Pancreas (tissue), 10 donors: ENCODE data around the gene KAZN. TPM values are rescaled to one million over a fixed set of nuclear protein-coding genes. Genes with fewer than 3 reads are reported as not detected.

Experiments used
- ATAC-seq, 4 donors: fragments of 200-7000 bp; cut with Tn5 transposase; one replicate each; pipeline versions ENCODE4 v1.8.0 to v1.9.1; 2020; ENCODE audit warnings: mild to moderate bottlenecking in 4 of 4, moderate library complexity in 4 of 4
- DNase-seq, 6 donors: peaks; one replicate each; pipeline ENCODE4 v3.0.0-alpha.2; 2020
- FAIRE-seq: peaks from 2 replicates; lab custom pipeline; 2012; peaks lifted over from hg19 to GRCh38; lab: Jason Lieb, UNC
- H3K27ac ChIP-seq, 4 donors: fragments of 200-600 bp; sonication (generic); 1 replicate in 3 of 4; 2 replicates in 1 of 4; pipeline versions ENCODE4 v1.5.0 to v1.8.0; 2020
- H3K27me3 ChIP-seq, 4 donors: fragments of 200-600 bp; one replicate each; pipeline ENCODE4 v1.8.0; 2021
- H3K36me3 ChIP-seq, 3 donors: fragments of 200-600 bp; sonication (generic) in 1 of 3; one replicate each; pipeline versions ENCODE4 v1.5.0 to v1.8.0; 2020 to 2021
- H3K4me1 ChIP-seq, 3 donors: fragments of 200-600 bp; one replicate each; pipeline ENCODE4 v1.8.0; 2021
- H3K4me3 ChIP-seq, 4 donors: fragments of 200-600 bp; sonication (generic) in 2 of 4; one replicate each; pipeline versions ENCODE4 v1.5.0 to v1.8.0; 2020 to 2021
- H3K9me3 ChIP-seq, 4 donors: fragments of 200-600 bp; one replicate each; pipeline ENCODE4 v1.8.0; 2021
- WGBS, 2 donors: extraction: QIAGEN DNeasy Blood & Tissue Kit; methylation state at CpG; one replicate each; pipeline ENCODE4 v1.1.7; 2013; 5-methylcytosine and 5-hydroxymethylcytosine counted together
- intact Hi-C, 3 donors: fragments of 100-400 bp; cut with DNase I; formaldehyde crosslinking; loops; one replicate each; pipeline versions ENCODE4 v1.11.1 to v1.14.2; 2022
- polyA plus RNA-seq, 2 donors: library from polyadenylated mRNA; stranded (reverse); fragments of 200-250 nt; gene quantifications; one replicate each; pipeline ENCODE4 v1.2.3, GENCODE V29; 2013
- total RNA-seq, 6 donors: library from RNA; stranded (reverse); fragmentation: NEBNext Ultra II Directional in 4 of 6; extraction: Animal tissue kit (Norgen Biotek cat#: 25700) in 4 of 6; gene quantifications; one replicate each; pipeline versions ENCODE4 v1.2.1 to v1.2.4, GENCODE V29; 2021 to 2023
- TF ChIP-seq, protein P1 (sequence below), 4 donors: fragments of 200-600 bp; sonication (generic) in 3 of 4; IDR thresholded peaks; one replicate each; pipeline versions ENCODE4 v1.5.0 to v1.8.0; 2021; ENCODE audit warnings: antibody characterized with exemption in 4 of 4
- donor health status: healthy with polysubstance abuse.
- donor health status: DM: no; HTN: no; CAD: no; lungs with moderate emphysema.
- donor health status: DM: no; HTN: no; CAD: no.
- donor health status: control.
- donor health status: control.
- donor health status: Bipolar disorder and iron deficiency.
- donor health status: DM: yes; HTN: yes; CAD: no.
- donor health status: DM: no; HTN: no; CAD: no.
- donor health status: DM: no; HTN: no; CAD: no.
- donor health status: DM: yes; HTN: yes; CAD: no.

Gene KAZN
- total and polyA plus RNA-seq, 8 donors: 2.4 to 6.0 (median 4.1) TPM

DNA sequence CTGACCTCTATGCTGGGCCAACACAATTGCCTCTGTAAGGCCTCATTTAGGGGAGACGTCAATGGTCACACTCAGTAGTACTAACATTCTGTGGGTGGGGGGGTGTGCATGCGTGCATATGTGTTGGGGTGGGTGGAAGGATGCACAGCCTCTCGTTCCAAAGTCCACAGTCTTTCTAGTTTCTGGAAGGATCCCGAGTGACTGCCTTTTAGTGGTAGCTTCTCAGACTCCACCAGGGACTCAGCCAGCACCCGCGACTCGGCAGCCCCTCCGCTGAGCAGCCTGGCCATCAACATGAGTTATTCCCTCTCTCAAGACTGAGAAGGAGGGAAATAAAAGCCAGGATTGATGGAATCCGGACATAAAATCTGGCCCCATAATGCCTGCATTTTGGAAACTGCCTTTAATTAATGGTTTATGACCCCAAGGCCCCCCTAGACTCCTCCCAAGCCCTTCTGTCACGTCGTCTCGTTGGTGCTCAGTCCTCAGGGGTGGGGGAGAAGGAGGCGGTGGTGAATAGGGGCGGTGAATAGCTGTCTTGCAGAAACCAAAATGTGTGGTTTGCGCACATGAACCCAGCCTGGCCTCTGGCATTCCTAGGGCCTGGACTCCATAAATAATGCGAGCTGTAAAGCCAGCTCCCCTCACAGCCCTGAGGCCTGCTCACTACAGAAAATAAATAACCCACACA, 489.9 kb downstream of the KAZN start:
- ATAC-seq (no peak), DNase-seq (no peak), FAIRE-seq (no peak)
- H3K36me3 ChIP-seq: no peaks in the 10 kb centered on the region
- WGBS, 2 donors: 76% methylated on average over 16 of the region's 16 CpGs
- no peaks in the 10 kb centered on the region for H3K27me3 ChIP-seq
- H3K9me3 ChIP-seq: no peaks in the 10 kb centered on the region
- H3K27ac ChIP-seq: peak overlapping the region; percentile 36 to 67 (median 59)
- no peak overlapping the region for H3K4me3 ChIP-seq
- peaks cover 7 to 12% (median 9%) of the 10 kb centered on the region in 3 donors for H3K4me1 ChIP-seq
- TF ChIP-seq, protein P1, sequence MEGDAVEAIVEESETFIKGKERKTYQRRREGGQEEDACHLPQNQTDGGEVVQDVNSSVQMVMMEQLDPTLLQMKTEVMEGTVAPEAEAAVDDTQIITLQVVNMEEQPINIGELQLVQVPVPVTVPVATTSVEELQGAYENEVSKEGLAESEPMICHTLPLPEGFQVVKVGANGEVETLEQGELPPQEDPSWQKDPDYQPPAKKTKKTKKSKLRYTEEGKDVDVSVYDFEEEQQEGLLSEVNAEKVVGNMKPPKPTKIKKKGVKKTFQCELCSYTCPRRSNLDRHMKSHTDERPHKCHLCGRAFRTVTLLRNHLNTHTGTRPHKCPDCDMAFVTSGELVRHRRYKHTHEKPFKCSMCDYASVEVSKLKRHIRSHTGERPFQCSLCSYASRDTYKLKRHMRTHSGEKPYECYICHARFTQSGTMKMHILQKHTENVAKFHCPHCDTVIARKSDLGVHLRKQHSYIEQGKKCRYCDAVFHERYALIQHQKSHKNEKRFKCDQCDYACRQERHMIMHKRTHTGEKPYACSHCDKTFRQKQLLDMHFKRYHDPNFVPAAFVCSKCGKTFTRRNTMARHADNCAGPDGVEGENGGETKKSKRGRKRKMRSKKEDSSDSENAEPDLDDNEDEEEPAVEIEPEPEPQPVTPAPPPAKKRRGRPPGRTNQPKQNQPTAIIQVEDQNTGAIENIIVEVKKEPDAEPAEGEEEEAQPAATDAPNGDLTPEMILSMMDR (IDR thresholded peaks at IDR 0.05): no peak
- intact Hi-C loops: loop anchor here in 1 of 3 donors (10.0 kb wide), 1 partner anchor 64 kb away; no protein-coding TSS in a partner anchor

GRCh38 chr1:15089258-15089992, 490.9 kb downstream of the KAZN start:
- Histone ChIP-seq H3K4me3 (no peak overlapping the region), H3K9me3 (no peaks in the 10 kb centered on the region), H3K4me1 (peaks cover 7 to 12% (median 9%) of the 10 kb centered on the region in 3 donors), H3K27me3 (no peaks in the 10 kb centered on the region), H3K36me3 (no peaks in the 10 kb centered on the region), H3K27ac (peak overlapping the region; percentile 52 to 67 (median 66))
- no peak for FAIRE-seq
- TF ChIP-seq, protein P1 (IDR thresholded peaks at IDR 0.05): no peak
- intact Hi-C loops: loop anchor here in 1 of 3 donors (10.0 kb wide), 1 partner anchor 65 kb away; no protein-coding TSS in a partner anchor
- peak in 1 of 6 donors; percentile 37 for DNase-seq
- WGBS, 2 donors: 32 to 36% methylated on average over 4 of the region's 4 CpGs
- peak; percentile 36 to 64 (median 44) for ATAC-seq

- FAIRE-seq: no peak
- intact Hi-C loops: no loop called here
- ATAC-seq: peak; percentile 98 to 99 (median 98)
- 5 to 12% methylated on average over 13 of the region's 13 CpGs for WGBS, 2 donors
- peak overlapping the region in 1 of 4 donors; percentile 3 for H3K4me3 ChIP-seq
- peaks cover 7 to 12% (median 9%) of the 10 kb centered on the region in 3 donors for H3K4me1 ChIP-seq
- H3K9me3 ChIP-seq: no peaks in the 10 kb centered on the region
- peak overlapping the region; percentile 52 to 67 (median 66) for H3K27ac ChIP-seq
- H3K27me3 ChIP-seq: no peaks in the 10 kb centered on the region
- DNase-seq: peak; percentile 89 to 96 (median 92)
- TF ChIP-seq, protein P1 (IDR thresholded peaks at IDR 0.05): no peak
- H3K36me3 ChIP-seq: no peaks in the 10 kb centered on the region
Measured at GRCh38 chr1:15090373-15090772, 491.9 kb downstream of the KAZN start.

DNA sequence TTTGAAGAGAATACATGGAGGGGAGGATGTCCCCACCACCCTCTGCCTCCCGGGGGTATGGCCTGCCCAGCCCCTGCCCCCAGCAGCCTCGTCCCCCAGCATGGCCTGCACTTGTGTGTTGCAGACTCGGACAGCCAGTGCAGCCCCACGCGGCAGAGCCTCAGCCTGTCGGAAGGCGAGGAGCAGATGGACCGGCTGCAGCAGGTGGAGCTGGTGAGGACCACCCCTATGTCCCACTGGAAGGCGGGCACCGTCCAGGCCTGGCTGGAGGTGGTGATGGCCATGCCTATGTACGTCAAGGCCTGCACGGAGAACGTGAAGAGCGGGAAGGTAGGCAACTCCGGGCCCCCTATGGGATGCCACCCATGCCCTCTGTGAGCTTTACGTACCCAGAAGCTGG, 495.6 kb downstream of the KAZN start:
- no peak for DNase-seq
- no peak for FAIRE-seq
- Histone ChIP-seq H3K36me3 (no peaks in the 10 kb centered on the region), H3K4me1 (peaks cover 7 to 12% (median 9%) of the 10 kb centered on the region in 3 donors), H3K9me3 (no peaks in the 10 kb centered on the region), H3K27me3 (no peaks in the 10 kb centered on the region), H3K27ac (no peak overlapping the region), H3K4me3 (no peak overlapping the region)
- 89 to 90% methylated on average over 14 to 16 of the region's 16 CpGs for WGBS, 2 donors
- no peak for ATAC-seq
- intact Hi-C loops: no loop called here
- TF ChIP-seq, protein P1 (IDR thresholded peaks at IDR 0.05): no peak
